ENCODE results near the gene GUCY1A2. TPM values are rescaled to one million over a fixed set of nuclear protein-coding genes. Genes with fewer than 3 reads are reported as not detected.

The GUCY1A2 gene
- total RNA-seq, 1 experiment from 2014 or later, result 0.10 TPM

DNA sequence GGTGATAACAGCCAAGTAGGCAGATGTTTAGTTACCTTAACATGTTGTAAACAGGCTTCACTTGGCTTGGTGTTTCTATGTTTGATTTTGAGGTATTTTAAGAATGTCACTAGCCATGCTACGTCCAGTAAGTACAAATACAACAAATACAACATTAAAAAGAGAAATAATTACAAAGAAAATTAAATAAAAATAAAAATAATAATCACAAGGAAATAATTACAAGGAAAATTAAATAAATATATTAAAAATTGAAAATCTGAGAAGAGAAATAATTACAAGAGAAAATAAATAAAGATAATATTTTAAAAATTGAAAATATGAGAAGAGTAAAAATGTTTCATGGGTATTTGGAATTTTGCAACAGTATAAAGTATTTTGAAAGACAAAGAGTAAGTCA lies 103.9 kb downstream of the GUCY1A2 start:
- no peak for ATAC-seq
- Histone ChIP-seq H3K79me2 (ENCODE audit: insufficient read depth, low read length) (no peaks in the 10 kb centered on the region), H3K27me3 (ENCODE audit: insufficient read depth, low read length) (no peaks in the 10 kb centered on the region), H3K4me2 (ENCODE audit: low read length) (no peak overlapping the region), H3K36me3 (ENCODE audit: control insufficient read depth in 1 of 2, insufficient read depth in 2 of 2, low read length in 2 of 2) (no peaks in the 10 kb centered on the region), H3K4me3 (replicated peaks in 1 of 2; ENCODE audit: low read depth in 1 of 2, low read length in 2 of 2) (no peak overlapping the region), H4K20me1 (ENCODE audit: insufficient read depth) (no peaks in the 10 kb centered on the region), H3K9me3 (ENCODE audit: control insufficient read depth in 1 of 2, insufficient read depth in 1 of 2, low read depth in 1 of 2, low read length in 2 of 2) (no peaks in the 10 kb centered on the region), H3K9ac (ENCODE audit: low read length) (no peak overlapping the region), H3K9me2 (ENCODE audit: insufficient read depth) (no peaks in the 10 kb centered on the region), H3K4me1 (ENCODE audit: control insufficient read depth in 1 of 2, insufficient read depth in 2 of 2, low read length in 2 of 2) (no peaks in the 10 kb centered on the region), H3K27ac (ENCODE audit: low read depth, low read length) (no peak overlapping the region), H2AFZ (ENCODE audit: low read depth, low read length, poor library complexity, severe bottlenecking) (no peak overlapping the region)
- ChIA-PET CTCF (no interaction called here), POLR2A (no interaction called here), RAD21 (ENCODE audit: low non-redundant PET in 1 of 2, low total read pairs in 2 of 2, uncharacterized antibody in 2 of 2, unreplicated experiment in 2 of 2) (no interaction called here)
- TF ChIP-seq EGR1 (IDR thresholded peaks at IDR 0.05; ENCODE audit: low read depth), result no peak
- no TSS peak for BruUV-seq (replicated peaks)
- no peak for DNase-seq (ENCODE audit: low read depth, low spot score)
- intact Hi-C loops (cut with micrococcal nuclease), result no loop called here

DNA sequence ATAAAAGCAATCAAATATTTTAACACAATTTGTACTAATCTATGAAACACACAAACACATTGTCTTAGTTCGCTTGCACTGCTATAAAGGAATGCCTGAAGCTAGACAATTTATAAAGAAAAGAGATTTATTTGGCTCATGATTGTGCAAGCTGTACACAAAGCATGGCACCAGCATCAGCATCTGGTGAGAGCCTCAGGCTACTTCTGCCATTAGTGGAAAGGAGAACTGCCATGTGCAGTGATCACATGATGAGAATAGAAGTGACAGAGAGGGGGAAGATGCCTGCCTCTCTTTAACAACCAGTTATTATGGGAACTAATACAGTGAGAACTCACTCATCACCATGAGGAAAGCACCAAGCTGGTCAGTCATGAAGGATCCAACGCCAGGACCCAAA lies 105.1 kb downstream of the GUCY1A2 start:
- H3K4me2 ChIP-seq (ENCODE audit: low read length), result no peak overlapping the region
- no peak overlapping the region for H3K9ac ChIP-seq (ENCODE audit: low read length)
- DNase-seq (ENCODE audit: low read depth, low spot score) (no peak), ATAC-seq (no peak)
- H3K79me2 ChIP-seq (ENCODE audit: insufficient read depth, low read length), result no peaks in the 10 kb centered on the region
- H3K4me3 ChIP-seq (replicated peaks in 1 of 2; ENCODE audit: low read depth in 1 of 2, low read length in 2 of 2), result no peak overlapping the region
- H2AFZ ChIP-seq (ENCODE audit: low read depth, low read length, poor library complexity, severe bottlenecking), result no peak overlapping the region
- H3K36me3 ChIP-seq (ENCODE audit: control insufficient read depth in 1 of 2, insufficient read depth in 2 of 2, low read length in 2 of 2), result no peaks in the 10 kb centered on the region
- H3K4me1 ChIP-seq (ENCODE audit: control insufficient read depth in 1 of 2, insufficient read depth in 2 of 2, low read length in 2 of 2), result no peaks in the 10 kb centered on the region
- ChIA-PET CTCF (no interaction called here), RAD21 (ENCODE audit: low non-redundant PET in 1 of 2, low total read pairs in 2 of 2, uncharacterized antibody in 2 of 2, unreplicated experiment in 2 of 2) (no interaction called here), POLR2A (no interaction called here)
- H3K27me3 ChIP-seq (ENCODE audit: insufficient read depth, low read length), result no peaks in the 10 kb centered on the region
- H3K9me2 ChIP-seq (ENCODE audit: insufficient read depth), result no peaks in the 10 kb centered on the region
- H3K9me3 ChIP-seq (ENCODE audit: control insufficient read depth in 1 of 2, insufficient read depth in 1 of 2, low read depth in 1 of 2, low read length in 2 of 2), result no peaks in the 10 kb centered on the region
- intact Hi-C loops (cut with micrococcal nuclease), result no loop called here
- no peaks in the 10 kb centered on the region for H4K20me1 ChIP-seq (ENCODE audit: insufficient read depth)
- no peak overlapping the region for H3K27ac ChIP-seq (ENCODE audit: low read depth, low read length)
- no TSS peak for BruUV-seq (replicated peaks)
- TF ChIP-seq, protein P1, sequence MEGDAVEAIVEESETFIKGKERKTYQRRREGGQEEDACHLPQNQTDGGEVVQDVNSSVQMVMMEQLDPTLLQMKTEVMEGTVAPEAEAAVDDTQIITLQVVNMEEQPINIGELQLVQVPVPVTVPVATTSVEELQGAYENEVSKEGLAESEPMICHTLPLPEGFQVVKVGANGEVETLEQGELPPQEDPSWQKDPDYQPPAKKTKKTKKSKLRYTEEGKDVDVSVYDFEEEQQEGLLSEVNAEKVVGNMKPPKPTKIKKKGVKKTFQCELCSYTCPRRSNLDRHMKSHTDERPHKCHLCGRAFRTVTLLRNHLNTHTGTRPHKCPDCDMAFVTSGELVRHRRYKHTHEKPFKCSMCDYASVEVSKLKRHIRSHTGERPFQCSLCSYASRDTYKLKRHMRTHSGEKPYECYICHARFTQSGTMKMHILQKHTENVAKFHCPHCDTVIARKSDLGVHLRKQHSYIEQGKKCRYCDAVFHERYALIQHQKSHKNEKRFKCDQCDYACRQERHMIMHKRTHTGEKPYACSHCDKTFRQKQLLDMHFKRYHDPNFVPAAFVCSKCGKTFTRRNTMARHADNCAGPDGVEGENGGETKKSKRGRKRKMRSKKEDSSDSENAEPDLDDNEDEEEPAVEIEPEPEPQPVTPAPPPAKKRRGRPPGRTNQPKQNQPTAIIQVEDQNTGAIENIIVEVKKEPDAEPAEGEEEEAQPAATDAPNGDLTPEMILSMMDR (IDR thresholded peaks at IDR 0.05 in 2 of 3, conservative IDR thresholded peaks at IDR 0.05 in 1 of 3; ENCODE audit: borderline replicate concordance in 1 of 3, insufficient read depth in 1 of 3, low read depth in 2 of 3, low read length in 2 of 3), result no peak
- no peak for TF ChIP-seq FOSL1 (IDR thresholded peaks at IDR 0.05; ENCODE audit: low read depth)
- no peak for TF ChIP-seq EGR1 (IDR thresholded peaks at IDR 0.05; ENCODE audit: low read depth)
- TF ChIP-seq, protein P2, sequence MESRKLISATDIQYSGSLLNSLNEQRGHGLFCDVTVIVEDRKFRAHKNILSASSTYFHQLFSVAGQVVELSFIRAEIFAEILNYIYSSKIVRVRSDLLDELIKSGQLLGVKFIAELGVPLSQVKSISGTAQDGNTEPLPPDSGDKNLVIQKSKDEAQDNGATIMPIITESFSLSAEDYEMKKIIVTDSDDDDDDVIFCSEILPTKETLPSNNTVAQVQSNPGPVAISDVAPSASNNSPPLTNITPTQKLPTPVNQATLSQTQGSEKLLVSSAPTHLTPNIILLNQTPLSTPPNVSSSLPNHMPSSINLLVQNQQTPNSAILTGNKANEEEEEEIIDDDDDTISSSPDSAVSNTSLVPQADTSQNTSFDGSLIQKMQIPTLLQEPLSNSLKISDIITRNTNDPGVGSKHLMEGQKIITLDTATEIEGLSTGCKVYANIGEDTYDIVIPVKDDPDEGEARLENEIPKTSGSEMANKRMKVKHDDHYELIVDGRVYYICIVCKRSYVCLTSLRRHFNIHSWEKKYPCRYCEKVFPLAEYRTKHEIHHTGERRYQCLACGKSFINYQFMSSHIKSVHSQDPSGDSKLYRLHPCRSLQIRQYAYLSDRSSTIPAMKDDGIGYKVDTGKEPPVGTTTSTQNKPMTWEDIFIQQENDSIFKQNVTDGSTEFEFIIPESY (IDR thresholded peaks at IDR 0.05; ENCODE audit: extremely low read depth, insufficient replicate concordance, low read length), result no peak
- TF ChIP-seq CBX3 (IDR thresholded peaks at IDR 0.05; ENCODE audit: low read depth), result no peak
- TF ChIP-seq, protein P3, sequence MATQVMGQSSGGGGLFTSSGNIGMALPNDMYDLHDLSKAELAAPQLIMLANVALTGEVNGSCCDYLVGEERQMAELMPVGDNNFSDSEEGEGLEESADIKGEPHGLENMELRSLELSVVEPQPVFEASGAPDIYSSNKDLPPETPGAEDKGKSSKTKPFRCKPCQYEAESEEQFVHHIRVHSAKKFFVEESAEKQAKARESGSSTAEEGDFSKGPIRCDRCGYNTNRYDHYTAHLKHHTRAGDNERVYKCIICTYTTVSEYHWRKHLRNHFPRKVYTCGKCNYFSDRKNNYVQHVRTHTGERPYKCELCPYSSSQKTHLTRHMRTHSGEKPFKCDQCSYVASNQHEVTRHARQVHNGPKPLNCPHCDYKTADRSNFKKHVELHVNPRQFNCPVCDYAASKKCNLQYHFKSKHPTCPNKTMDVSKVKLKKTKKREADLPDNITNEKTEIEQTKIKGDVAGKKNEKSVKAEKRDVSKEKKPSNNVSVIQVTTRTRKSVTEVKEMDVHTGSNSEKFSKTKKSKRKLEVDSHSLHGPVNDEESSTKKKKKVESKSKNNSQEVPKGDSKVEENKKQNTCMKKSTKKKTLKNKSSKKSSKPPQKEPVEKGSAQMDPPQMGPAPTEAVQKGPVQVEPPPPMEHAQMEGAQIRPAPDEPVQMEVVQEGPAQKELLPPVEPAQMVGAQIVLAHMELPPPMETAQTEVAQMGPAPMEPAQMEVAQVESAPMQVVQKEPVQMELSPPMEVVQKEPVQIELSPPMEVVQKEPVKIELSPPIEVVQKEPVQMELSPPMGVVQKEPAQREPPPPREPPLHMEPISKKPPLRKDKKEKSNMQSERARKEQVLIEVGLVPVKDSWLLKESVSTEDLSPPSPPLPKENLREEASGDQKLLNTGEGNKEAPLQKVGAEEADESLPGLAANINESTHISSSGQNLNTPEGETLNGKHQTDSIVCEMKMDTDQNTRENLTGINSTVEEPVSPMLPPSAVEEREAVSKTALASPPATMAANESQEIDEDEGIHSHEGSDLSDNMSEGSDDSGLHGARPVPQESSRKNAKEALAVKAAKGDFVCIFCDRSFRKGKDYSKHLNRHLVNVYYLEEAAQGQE (IDR thresholded peaks at IDR 0.05; ENCODE audit: low read depth), result no peak
- TF ChIP-seq TCF7L2 (IDR thresholded peaks at IDR 0.05; ENCODE audit: borderline replicate concordance, extremely low read depth, insufficient read depth, insufficient read length), result no peak
- no peak for TF ChIP-seq ZNF274 (IDR thresholded peaks at IDR 0.05; ENCODE audit: low read depth, low read length)
- TF ChIP-seq, protein P4, sequence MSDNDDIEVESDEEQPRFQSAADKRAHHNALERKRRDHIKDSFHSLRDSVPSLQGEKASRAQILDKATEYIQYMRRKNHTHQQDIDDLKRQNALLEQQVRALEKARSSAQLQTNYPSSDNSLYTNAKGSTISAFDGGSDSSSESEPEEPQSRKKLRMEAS (IDR thresholded peaks at IDR 0.05), result no peak
- TF ChIP-seq EZH2 (IDR thresholded peaks at IDR 0.05), result no peak
- no peak for TF ChIP-seq RAD21 (IDR thresholded peaks at IDR 0.05; ENCODE audit: low read depth)
- no peak for TF ChIP-seq POLR2AphosphoS5 (IDR thresholded peaks at IDR 0.05; ENCODE audit: low read depth, low read length)
- no peak for TF ChIP-seq SP1 (IDR thresholded peaks at IDR 0.05; ENCODE audit: low read depth)
